ENCODE measurements around the gene SLC66A2.
"Not testable (repeated sequence)": the region's sequence is repeated elsewhere in the genome, so short reads cannot be mapped to it uniquely, and the experiment has no call there.

DNA sequence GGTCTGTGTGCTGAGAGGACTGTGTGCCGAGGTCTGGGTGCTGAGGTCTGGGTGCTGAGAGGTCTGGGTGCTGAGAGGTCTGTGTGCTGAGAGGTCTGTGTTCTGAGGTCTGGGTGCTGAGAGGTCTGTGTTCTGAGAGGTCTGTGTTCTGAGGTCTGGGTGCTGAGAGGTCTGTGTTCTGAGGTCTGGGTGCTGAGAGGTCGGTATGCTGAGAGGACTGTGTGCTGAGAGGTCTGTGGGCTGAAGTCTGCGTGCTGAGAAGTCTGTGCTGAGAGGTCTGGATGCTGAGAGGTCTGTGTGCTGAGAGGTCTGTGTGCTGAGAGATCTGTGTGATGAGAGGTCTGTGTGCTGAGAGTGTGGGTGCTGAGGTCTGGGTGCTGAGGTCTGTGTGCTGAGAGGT is 85.5 kb downstream of the SLC66A2 start:
- TF ChIP-seq, protein P1, sequence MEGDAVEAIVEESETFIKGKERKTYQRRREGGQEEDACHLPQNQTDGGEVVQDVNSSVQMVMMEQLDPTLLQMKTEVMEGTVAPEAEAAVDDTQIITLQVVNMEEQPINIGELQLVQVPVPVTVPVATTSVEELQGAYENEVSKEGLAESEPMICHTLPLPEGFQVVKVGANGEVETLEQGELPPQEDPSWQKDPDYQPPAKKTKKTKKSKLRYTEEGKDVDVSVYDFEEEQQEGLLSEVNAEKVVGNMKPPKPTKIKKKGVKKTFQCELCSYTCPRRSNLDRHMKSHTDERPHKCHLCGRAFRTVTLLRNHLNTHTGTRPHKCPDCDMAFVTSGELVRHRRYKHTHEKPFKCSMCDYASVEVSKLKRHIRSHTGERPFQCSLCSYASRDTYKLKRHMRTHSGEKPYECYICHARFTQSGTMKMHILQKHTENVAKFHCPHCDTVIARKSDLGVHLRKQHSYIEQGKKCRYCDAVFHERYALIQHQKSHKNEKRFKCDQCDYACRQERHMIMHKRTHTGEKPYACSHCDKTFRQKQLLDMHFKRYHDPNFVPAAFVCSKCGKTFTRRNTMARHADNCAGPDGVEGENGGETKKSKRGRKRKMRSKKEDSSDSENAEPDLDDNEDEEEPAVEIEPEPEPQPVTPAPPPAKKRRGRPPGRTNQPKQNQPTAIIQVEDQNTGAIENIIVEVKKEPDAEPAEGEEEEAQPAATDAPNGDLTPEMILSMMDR (IDR thresholded peaks at IDR 0.05) = not testable (repeated sequence)
- not testable (repeated sequence) for TF ChIP-seq POLR2A (IDR thresholded peaks at IDR 0.05)
